Panc1 (cell line): Measurements from ENCODE around the gene DMBT1. TPM values are rescaled to one million over a fixed set of nuclear protein-coding genes. Genes with fewer than 3 reads are reported as not detected.

Experiments
- ATAC-seq: fragments of 200-7000 bp; cut with Tn5 transposase; 2 replicates; pipeline ENCODE4 v1.9.1; 2020; ENCODE audit warnings: mild to moderate bottlenecking, moderate library complexity
- BruUV-seq: library from RNA; stranded (reverse); fragments of 400-500 nt; replicated peaks from 2 replicates; lab custom pipeline; 2021; lab: Mats Ljungman, UMichigan
- CTCF ChIA-PET: fragments of 300-600 bp; sonication (Branson Sonifier 250); formaldehyde crosslinking; loops from one replicate; lab custom pipeline; 2022; ENCODE audit warnings: antibody characterized with exemption; lab: Charles Lee
- POLR2A ChIA-PET: fragments of 300-600 bp; sonication (Branson Sonifier 250); formaldehyde crosslinking; loops from one replicate; lab custom pipeline; 2022; ENCODE audit warnings: antibody characterized with exemption; lab: Charles Lee
- DNase-seq: peaks from one replicate; pipeline ENCODE4 v3.0.0-alpha.2; 2010; ENCODE audit warnings: low read depth, low spot score
- H3K27ac ChIP-seq: 2 replicates; pipeline ENCODE4 v1.5.1; 2011; ENCODE audit warnings: mild to moderate bottlenecking, low read length, inconsistent platforms
- H3K27me3 ChIP-seq: fragments of 200-500 bp; sonication (Bioruptor generic); 2 replicates; pipeline ENCODE4 v1.6.0; 2014; ENCODE audit warnings: low read length, inconsistent platforms; ENCODE audit not compliant: control insufficient read depth, insufficient read depth
- H3K36me3 ChIP-seq: fragments of 200-500 bp; sonication (Bioruptor generic); 2 replicates; pipeline ENCODE4 v1.5.1; 2014; ENCODE audit warnings: inconsistent platforms, mild to moderate bottlenecking, low read length, moderate library complexity; ENCODE audit not compliant: control insufficient read depth, insufficient read depth
- H3K4me1 ChIP-seq: 2 replicates; pipeline ENCODE4 v1.5.1; 2011; ENCODE audit warnings: inconsistent platforms, mild to moderate bottlenecking, low read length, moderate library complexity; ENCODE audit not compliant: control insufficient read depth, insufficient read depth
- H3K4me3 ChIP-seq, 2 experiments: 2 replicates each; pipeline ENCODE4 v1.5.1; 2011 to 2012; ENCODE audit warnings: low read depth in 2 of 2, low read length in 2 of 2, mild to moderate bottlenecking in 2 of 2, inconsistent platforms in 1 of 2, moderate library complexity in 1 of 2
- H3K9me3 ChIP-seq: fragments of 200-500 bp; sonication (Bioruptor generic); 2 replicates; pipeline ENCODE4 v1.5.1; 2014; ENCODE audit warnings: low read depth, mild to moderate bottlenecking, inconsistent platforms, low read length, moderate library complexity; ENCODE audit not compliant: control insufficient read depth, insufficient read depth
- POLR2AphosphoS5 ChIP-seq: IDR thresholded peaks from 2 replicates; pipeline ENCODE4 v1.6.1; 2012; ENCODE audit warnings: mild to moderate bottlenecking, low read depth, low read length, moderate library complexity
- REST ChIP-seq, 2 experiments: IDR thresholded peaks; 2 replicates each; pipeline ENCODE4 v1.6.1; 2011 to 2012; ENCODE audit warnings: low read depth in 2 of 2, control low read depth in 1 of 2, low read length in 1 of 2, mild to moderate bottlenecking in 1 of 2, moderate library complexity in 1 of 2; ENCODE audit not compliant: insufficient read depth in 1 of 2
- SIN3A ChIP-seq: IDR thresholded peaks from 2 replicates; pipeline ENCODE4 v1.6.1; 2012; ENCODE audit warnings: low read depth, mild to moderate bottlenecking, low read length, moderate library complexity, borderline replicate concordance; ENCODE audit not compliant: insufficient read depth
- TCF7L2 ChIP-seq: IDR thresholded peaks from 2 replicates; pipeline ENCODE4 v1.6.1; 2011; ENCODE audit warnings: mild to moderate bottlenecking, low read depth, low read length, inconsistent platforms
- in situ Hi-C: cut with HindIII; loops from 2 replicates; pipeline ENCODE4 v1.10.0; 2016; ENCODE audit warnings: low sequenced_read_pairs, low pct_unique_long_range_greater_than_20kb
- intact Hi-C: fragments of 100-400 bp; cut with micrococcal nuclease; formaldehyde crosslinking; loops from one replicate; pipeline ENCODE4 v1.10.0; 2022; ENCODE audit not compliant: unreplicated experiment
- total RNA-seq: library from RNA; stranded (reverse); gene quantifications from one replicate; pipeline ENCODE4 v1.2.1, GENCODE V29; 2021; ENCODE audit not compliant: unreplicated experiment
- TF ChIP-seq, protein P1 (sequence below): fragments of 450-650 bp; IDR thresholded peaks from 2 replicates; pipeline ENCODE4 v1.5.1; 2017; ENCODE audit warnings: mild to moderate bottlenecking

Gene DMBT1
- total RNA-seq, 1 experiment from 2014 or later = 0.05 TPM

DNA sequence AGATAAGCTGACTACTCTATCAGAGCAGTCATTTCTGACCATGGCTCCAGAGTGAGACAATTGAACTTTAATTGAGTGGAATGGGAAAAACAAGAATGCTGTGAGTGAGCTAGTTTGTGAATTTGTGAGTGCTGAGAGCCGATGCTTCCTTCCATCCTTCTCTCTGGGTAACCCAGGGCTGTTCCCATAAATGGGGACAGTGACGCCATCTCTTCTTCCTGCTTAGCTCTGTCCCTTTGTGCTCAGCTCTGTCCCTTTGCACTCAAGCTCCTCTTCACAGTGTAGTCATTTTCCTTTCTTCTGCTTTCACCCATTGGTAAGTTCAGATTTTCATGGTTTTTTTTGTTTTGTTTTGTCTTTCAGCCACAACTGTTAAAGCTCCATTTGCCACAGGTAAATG, 114.7 kb downstream of the DMBT1 start:
- Histone ChIP-seq H3K27me3 (peaks cover 35% of the 10 kb centered on the region), H3K4me3 (no peak overlapping the region), H3K36me3 (no peaks in the 10 kb centered on the region), H3K4me1 (no peaks in the 10 kb centered on the region), H3K9me3 (no peaks in the 10 kb centered on the region), H3K27ac (no peak overlapping the region)
- in situ Hi-C loops = no loop called here
- intact Hi-C loops = no loop called here
- no TSS peak for BruUV-seq
- no peak for DNase-seq
- ChIA-PET CTCF (no interaction called here), POLR2A (interaction anchor here (0.6 kb wide), 1 partner anchor 285 kb away, joined by 3 read pairs; no protein-coding TSS in a partner anchor)
- TF ChIP-seq TCF7L2 (no peak), POLR2AphosphoS5 (no peak), SIN3A (no peak), REST (IDR thresholded peaks at IDR 0.05; ENCODE audit: insufficient read depth in 1 of 2, low read depth in 2 of 2, low read length in 1 of 2) (no peak)
- TF ChIP-seq, protein P1, sequence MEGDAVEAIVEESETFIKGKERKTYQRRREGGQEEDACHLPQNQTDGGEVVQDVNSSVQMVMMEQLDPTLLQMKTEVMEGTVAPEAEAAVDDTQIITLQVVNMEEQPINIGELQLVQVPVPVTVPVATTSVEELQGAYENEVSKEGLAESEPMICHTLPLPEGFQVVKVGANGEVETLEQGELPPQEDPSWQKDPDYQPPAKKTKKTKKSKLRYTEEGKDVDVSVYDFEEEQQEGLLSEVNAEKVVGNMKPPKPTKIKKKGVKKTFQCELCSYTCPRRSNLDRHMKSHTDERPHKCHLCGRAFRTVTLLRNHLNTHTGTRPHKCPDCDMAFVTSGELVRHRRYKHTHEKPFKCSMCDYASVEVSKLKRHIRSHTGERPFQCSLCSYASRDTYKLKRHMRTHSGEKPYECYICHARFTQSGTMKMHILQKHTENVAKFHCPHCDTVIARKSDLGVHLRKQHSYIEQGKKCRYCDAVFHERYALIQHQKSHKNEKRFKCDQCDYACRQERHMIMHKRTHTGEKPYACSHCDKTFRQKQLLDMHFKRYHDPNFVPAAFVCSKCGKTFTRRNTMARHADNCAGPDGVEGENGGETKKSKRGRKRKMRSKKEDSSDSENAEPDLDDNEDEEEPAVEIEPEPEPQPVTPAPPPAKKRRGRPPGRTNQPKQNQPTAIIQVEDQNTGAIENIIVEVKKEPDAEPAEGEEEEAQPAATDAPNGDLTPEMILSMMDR = no peak
- no peak for ATAC-seq

- POLR2A ChIA-PET = no interaction called here
- in situ Hi-C loops = no loop called here
- DNase-seq (no peak), ATAC-seq (no peak)
- no peaks in the 10 kb centered on the region for H3K36me3 ChIP-seq
- CTCF ChIA-PET = no interaction called here
- TF ChIP-seq, protein P1 = no peak
- no peak for TF ChIP-seq SIN3A
- no peak for TF ChIP-seq REST (IDR thresholded peaks at IDR 0.05; ENCODE audit: insufficient read depth in 1 of 2, low read depth in 2 of 2, low read length in 1 of 2)
- TF ChIP-seq POLR2AphosphoS5 = no peak
- TF ChIP-seq TCF7L2 = no peak
- intact Hi-C loops = no loop called here
- H3K4me3 ChIP-seq = no peak overlapping the region
- BruUV-seq = no TSS peak
- H3K9me3 ChIP-seq = no peaks in the 10 kb centered on the region
- H3K27me3 ChIP-seq = peaks cover 41% of the 10 kb centered on the region
- H3K4me1 ChIP-seq = no peaks in the 10 kb centered on the region
- H3K27ac ChIP-seq = no peak overlapping the region
These were observed 117.7 kb downstream of the DMBT1 start for GRCh38 chr10:122678266-122678665.
